HG02759 (cell line): Measurements from ENCODE around the gene MYO1D.
"Not testable (repeated sequence)": the region's sequence is repeated elsewhere in the genome, so short reads cannot be mapped to it uniquely, and the experiment has no call there.

Source experiments
- ATAC-seq: cut with Tn5 transposase; IDR thresholded peaks from one replicate; pipeline ENCODE4 v1.9.1; 2021; ENCODE audit warnings: mild to moderate bottlenecking, moderate library complexity; ENCODE audit not compliant: unreplicated experiment

The MYO1D gene

DNA sequence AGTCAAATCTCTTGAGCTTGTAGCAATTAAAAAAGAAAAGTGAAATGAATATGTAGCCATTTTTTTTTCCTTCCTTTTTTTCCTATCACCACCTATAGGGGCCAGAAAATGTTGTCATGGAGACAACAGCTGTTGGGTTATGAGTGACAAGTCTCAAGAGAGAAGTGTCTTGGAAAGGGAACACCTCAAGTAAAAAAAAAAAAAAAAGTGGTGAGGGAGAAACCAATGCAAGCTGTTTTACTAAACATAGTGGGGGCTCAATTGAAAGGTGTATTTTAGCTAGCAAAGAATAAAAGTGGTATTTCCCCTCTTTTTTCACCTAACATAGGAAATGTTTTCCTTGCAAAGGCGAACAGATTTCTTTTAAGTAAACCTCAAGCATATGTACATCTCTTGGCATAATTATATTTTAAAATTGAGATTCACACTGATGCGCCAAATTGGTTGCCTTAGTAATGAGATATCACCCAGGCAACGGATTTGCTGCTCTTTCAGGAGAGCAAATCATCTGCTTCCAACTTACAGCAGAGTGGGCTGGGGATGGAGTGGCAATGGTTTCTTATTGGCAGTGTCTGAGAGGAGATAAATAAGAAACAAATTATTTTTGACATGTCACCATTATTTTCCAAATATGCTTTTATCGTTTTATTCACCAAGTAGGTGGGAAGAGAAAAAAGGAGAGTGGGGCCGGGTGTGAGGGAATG is 183.6 kb downstream of the MYO1D start:
- no peak for ATAC-seq

DNA sequence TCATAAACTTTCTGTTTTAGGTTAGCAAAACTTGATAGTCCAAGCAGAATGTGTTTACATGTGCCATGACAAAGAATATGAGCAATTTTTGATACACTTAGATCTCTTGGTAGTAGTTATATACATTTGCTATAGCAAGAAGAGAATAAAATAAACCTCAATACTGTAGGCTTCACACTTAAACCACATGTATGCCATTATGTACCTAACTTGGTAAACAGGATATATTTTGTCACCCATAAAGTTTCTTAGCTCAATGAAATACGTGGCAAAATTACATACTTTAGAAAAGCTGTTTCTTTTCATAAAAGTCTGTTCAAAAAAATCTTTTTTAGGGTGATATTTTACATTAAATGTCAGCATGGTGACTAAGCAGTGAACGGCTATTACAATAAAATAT is 184.7 kb downstream of the MYO1D start:
- ATAC-seq: no peak

DNA sequence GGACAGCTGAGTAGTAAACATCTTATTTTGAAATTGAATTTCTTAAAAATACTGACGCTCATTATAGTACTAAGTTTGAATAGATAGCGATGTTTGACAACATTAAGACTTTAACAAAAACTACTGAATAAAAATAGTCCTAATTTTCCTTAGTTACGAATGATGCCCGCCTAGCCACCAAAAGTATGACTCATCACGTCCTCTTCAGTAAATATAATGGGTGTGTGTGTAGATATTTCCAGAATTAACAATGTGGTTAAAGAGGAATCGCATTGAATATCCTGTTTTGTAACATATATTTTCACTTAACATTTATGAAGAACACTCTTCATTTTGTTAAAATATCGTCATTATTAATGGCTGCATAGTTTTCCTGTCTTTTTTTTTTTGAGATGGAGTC is 187.6 kb downstream of the MYO1D start:
- no peak for ATAC-seq

DNA sequence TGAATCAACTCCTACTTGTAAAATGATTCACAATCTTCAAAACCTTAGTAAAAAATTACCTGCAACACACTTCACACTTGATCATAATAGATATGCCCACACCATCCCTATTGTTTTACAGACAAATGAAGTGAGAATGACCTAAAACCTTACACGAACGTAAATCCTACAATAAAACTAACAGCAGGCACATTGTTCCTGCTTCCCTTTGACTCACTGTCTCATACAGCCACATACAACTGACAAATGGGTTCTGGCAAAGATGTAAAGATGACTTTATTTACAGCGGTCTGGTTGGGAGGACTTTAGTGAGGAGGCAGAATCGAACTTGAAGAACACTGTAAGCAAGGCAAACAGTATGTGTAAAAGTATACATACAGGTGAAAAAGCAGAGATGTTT is 188.7 kb downstream of the MYO1D start:
- no peak for ATAC-seq

DNA sequence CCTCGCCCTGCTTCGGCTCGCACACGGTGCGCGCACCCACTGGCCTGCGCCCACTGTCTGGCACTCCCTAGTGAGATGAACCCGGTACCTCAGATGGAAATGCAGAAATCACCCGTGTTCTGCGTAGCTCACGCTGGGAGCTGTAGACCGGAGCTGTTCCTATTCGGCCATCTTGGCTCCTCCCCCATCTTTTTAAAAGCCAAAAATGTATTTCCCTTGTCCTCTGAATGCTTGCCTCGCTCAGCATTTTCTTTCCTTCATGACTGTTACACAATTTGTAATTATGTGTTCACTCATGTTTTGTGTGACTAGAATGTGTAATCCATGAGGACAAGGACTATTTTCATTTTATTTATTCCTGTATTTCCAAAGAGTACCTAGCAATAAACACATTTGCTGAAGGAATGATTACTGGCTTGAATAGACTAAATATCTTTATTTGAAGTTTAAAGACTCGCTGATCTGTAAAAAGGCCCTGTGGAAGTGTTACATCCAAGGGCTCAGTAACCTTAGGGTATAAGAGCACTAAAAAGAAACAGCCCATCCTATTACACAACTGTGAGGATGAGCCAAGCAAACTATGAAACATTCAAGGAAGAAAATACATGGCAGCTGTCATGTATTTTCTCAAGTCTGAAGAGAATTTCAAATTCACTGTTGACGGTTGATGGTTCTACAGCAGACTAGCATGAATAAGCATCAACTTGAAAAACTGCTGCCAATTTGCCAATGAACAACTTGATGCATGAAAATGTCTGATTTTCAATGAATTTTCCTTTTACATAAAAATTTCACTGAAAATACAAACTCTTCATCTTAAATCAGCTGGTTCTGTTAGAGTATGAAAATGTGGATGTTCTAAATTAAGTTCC is 192.6 kb downstream of the MYO1D start:
- ATAC-seq: no peak

DNA sequence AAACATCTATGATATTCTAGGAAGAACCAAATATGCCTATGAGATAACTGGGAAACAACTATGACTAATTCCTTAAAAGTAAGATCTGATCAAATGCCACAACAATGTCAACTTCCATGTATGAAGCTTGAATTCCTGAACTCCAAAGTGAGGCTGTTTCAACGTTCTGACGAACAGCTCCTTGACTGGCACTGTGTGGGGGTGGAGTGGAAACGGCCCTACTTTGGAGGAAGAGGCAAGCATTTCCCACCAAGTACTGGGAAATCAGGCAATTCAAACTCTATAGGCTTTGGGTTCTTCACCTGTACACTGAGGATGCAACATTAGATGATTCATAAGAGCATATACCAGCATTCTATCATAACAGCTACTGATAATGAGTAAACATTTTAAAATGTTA is 203.0 kb downstream of the MYO1D start:
- no peak for ATAC-seq

DNA sequence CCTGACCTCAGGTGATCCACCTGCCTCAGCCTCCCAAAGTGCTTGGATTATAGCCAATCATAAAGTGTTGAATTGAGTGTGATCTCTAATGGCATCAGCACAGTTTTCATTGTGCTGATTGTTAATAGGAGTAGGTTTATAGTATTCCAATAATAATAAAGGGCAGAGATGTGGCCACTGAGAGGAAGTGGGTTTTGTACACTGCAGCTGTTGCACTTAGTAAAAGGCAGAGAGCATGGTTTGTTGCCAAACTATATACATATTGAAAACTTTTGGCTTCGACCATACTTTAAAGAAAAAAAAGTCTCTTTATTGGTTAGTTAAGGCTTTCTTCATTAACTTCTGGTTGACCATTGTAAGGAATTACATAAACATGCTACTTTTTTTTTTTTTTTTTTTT is 204.2 kb downstream of the MYO1D start:
- ATAC-seq: no peak

DNA sequence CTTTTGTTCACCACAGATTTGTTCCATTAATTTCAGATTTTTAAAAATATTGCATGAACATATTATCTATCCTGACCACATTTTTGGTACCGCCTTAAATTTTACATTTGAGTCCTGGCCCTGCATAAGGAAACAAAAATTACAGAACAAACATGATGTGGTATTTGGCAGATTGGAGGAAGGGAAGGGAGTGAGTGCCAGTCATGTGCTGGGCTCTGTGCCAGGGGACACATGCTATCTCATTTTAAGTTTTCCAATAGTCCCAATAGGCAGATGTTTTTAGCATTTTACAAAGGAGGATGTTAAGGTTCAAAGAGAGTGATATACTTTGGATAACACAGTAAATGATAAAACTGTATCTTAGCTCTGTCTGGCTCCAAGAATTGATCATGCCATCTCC is 205.0 kb downstream of the MYO1D start:
- no peak for ATAC-seq

DNA sequence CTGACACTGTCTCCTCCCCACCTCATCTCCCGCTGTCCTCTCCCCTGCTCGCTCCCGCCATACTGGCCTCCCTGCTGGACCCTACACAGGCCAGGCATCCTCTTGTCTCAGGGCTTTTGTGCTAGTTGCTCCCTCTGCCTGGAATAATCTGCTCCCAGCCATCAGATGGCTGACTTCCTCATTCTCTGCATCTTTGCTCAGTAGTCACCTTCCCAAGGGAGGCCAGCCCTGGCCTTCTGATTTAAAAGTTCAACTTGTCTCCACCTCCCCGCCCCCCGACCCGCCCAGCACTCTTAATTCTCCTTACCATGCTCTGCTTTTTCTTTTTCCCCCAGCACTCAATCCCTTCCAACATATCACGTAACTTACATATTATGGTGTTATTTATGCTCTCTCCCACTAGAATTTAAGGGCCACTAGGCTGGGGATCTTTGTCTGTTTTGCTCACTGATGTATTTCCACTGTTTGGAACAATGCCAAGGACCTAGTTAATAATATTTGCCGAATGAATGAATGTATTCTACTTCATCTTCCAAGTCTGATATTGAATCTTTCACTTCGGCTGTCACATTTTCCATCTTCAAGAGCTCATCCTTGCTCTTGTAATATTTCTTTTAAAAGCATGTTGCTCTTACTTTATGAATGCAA is 211.9 kb downstream of the MYO1D start:
- ATAC-seq: no peak

DNA sequence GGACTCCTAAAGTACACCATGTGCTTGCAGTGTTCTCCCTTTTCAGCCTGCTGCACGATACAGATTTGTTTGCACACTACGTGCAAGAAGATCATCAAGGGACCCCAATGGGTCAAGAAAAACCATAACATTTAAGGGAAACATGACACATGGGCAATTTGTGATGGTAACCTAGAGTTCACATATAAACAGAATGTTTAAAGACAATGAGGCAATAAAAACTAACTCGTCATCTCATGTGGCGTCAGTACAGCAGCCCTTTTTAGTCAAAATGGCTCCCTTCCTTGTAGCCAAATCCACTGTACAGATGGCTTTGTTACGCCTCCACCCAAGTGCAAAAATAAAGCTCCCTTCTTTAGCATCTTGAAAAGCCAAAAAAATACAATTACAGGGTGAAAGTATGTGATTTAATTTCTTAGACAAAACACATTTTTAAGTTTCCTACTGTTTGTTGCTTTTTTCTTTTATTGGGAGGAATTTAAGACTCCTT is 216.4 kb downstream of the MYO1D start:
- ATAC-seq: no peak

DNA sequence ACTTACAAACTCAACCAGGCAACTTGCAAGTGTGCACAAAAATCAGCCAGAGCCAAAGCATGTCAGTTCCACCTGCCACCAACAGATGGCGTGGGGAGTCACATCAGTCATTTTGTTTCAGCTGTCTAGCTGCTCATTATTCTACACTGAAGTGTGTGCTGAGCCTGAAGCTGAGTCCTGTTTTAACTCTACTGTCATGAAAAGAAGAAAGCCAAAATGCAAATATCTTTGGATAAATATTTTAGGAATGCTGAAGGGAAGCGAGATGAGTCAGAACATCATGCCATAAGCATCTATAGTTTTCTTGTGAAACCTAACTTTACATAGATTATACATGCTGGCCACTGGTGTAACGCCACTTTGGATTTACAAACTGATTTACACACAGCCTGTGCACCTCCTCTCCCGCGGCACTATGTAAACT is 217.5 kb downstream of the MYO1D start:
- ATAC-seq: no peak

DNA sequence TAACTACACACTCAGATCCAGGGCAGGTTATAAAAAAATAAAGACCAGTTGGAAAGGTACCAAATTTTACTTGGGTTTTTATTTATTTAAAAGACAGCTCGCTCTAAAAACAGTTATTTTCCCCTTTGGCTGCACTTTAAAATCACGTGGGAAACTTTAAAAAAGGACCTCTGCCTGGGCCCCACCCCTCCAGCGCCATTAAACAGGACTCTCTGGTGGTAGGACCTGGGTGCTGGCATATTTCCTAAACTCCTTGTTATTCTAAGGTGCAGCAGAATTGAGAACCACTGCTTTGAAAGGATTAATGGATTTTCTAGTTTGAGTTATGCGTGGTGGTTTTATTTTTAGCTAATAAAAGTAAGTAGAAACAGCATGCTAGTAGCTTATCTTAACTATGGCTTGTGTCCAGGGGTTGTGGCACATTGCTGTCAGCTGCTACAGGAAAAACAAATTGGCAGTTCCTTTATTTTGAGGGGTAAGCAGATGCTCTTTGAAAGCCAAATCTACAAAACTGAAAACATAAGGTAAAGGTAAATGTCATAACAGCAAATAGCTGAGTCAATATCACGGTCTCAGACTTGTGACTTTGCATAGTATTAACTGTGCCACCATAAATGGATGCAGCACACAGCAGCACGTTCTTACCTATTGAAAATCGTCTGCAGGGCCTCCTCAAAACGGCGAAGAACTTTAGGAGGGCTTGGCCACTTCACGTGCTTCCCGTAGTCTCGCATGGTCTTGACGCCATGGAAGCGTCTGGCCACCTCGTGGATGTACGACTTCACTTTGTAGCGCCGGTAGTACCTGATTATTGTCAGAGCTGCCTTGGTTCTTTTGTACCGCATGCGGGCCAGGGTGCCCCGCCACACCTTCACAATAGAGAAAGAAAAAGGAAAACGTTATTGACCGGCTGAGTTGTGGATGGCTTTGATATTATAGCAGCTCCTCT is 218.2 kb downstream of the MYO1D start:
- ATAC-seq: no peak

DNA sequence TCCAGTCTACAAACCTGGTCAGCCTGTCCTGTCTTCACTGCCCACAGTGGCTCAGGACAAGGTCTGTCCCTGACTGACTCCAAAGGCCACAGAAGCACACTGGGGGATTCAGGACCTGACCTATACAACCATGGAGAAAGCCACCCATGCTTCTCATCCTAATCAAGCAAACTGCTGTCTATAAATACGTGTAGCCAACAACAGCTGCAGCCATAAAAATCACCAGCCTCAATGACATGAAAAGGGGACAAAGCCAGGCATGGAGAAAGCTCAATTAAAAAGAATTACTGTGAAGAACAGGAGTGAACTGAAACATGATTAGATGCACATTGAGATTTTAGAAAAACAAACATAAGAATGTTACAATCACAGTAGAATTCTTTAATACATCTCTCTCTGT is 220.0 kb downstream of the MYO1D start:
- no peak for ATAC-seq

DNA sequence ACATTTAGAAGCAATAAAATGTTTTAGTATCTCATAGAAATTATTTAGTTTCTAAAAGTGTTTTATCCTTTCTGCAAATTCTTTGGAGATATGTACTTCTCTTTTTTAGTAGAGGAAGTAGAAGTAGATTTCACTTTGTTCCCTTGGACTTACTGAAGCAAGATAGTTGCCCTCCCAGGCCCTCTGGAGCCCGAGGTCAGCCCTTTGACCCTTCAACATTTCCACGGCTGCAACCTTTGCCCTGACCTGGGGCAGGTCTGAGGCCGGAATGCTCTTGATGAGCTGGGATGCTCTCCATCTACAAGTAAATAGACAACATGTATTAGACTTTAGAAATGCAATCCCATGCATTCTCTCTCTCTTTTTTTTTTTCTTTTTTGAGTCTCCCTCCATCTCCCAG is 222.6 kb downstream of the MYO1D start:
- ATAC-seq: no peak

DNA sequence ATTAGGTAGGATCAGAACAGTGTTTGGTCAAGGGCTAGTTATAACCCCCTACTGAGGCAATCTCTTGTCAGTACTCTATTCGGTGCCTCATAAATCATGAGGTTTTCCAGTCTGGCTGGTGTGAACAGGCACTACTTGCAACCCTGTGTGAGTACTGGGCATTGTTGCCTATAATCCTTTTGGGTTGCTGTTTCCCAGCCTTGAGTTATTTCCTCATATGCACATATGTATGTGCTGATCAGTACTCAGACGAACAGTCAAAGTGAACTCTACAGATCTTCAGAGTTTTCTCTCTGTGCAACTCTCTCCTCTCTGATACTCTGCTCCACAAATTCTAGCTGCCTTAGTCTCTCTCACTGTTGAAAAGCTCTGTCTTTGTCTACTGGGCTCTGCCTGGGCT is 225.8 kb downstream of the MYO1D start:
- no peak for ATAC-seq

DNA sequence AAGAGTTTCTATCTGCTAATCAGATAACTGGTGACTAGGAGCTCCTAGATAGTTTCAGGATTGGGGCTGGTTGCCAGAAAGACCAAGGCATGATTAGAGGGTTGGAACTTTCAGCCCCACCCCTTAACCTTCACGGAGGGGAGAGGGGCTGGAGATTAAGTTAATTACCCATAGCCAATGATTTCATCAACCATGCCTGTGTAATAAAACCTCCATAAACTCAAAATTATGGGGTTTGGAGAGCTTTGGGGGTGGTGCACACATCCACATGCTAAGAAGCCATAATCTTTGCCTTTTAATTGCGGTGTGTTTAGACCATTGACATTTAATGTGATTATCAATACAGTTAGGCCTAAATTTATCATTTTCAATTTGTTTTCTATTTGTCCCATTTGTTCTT is 228.5 kb downstream of the MYO1D start:
- ATAC-seq: no peak

DNA sequence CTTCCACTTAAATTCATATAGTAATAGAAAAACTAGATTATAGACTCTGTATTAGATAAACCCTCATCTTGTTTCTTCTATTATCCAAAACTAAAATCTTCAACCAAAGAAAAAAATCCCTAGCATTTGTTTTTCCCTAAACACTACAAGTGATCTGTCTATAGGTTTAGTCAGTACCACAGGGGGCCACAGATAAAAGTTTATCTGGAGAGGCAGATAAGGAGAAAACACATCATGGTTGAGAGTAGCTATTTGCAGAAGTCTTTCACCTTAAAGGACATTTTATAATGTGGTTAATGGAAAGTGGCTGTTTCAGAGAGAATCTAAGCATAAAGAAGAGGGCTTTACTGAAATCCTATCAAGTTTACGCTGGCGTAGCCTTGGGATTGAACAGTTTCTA is 230.0 kb downstream of the MYO1D start:
- ATAC-seq: no peak

DNA sequence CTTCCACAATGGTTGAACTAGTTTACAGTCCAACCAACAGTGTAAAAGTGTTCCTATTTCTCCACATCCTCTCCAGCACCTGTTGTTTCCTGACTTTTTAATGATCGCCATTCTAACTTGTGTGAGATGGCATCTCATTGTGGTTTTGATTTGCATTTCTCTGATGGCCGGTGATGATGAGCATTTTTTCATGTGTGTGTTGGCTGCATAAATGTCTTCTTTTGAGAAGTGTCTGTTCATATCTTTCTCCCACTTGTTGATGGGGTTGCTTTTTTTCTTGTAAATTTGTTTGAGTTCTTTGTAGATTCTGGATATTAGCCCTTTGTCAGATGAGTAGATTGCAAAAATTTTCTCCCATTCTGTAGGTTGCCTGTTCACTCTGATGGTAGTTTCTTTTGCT is 235.4 kb downstream of the MYO1D start:
- ATAC-seq: not testable (repeated sequence)

DNA sequence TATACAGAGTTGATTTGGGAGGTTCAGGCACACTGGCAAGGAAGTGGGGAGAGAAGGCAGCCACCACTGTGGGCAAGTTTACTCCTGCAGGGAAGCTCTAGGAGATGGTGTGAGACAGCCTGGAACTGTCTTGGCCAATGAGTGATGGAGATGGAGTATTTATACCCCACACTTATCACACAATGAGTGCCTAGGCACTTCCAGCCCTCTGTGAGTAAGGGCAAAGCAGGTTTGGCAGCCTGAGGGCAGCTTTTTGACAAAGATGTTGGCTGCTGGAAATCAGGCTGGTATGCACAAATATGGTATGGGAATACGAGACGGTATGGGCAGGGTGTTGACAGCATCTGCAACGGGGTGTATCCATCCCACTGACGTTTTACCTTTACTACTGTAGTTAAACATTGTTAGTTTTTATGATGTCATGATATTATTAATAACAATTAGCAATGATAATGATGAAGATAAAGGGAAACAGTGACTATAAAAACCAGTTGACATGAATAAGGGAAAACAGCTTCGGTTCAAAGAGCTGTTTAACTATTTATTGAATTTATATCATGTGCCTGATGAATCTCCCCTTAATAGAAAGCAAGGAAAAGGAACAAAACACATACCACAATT is 240.2 kb downstream of the MYO1D start:
- no peak for ATAC-seq

DNA sequence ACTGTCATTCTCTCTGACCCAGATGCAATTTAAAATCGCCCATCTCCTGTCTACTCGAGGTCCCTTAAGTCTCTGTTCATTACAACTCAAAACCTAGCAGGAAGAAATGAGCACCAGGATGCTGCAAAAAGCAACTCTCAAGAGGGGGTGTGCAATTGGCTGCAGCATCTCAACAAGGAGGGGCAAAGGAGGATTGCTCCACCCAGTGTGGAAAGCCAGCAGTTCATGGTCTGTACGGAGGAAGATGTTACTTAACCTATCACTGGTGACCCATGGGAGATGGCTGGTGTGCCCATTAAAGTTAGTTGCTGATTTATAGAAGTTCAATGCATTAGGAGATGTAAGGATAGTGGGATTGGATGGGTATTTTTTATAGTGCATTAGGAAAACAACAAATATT is 242.8 kb downstream of the MYO1D start:
- no peak for ATAC-seq
